SK-N-SH treated with all-trans-retinoic acid at 6 μM for 48 hours (cell line): ENCODE data around the gene DNAH8.

Experiments
- ATAC-seq: fragments of 200-7000 bp; cut with Tn5 transposase; 3 replicates; pipeline ENCODE4 v1.9.1; 2020; ENCODE audit warnings: mild to moderate bottlenecking, moderate library complexity
- ARNTL ChIP-seq: fragments of 450-650 bp; formaldehyde crosslinking; IDR thresholded peaks from 2 replicates; pipeline ENCODE4 v1.5.0; 2020; ENCODE audit warnings: low read depth, mild to moderate bottlenecking, moderate library complexity, borderline replicate concordance
- BACH2 ChIP-seq: fragments of 250-450 bp; sonication (Bioruptor Pico); IDR thresholded peaks from 2 replicates; pipeline ENCODE4 v1.9.0; 2021; ENCODE audit warnings: mild to moderate bottlenecking, borderline replicate concordance
- CREB5 ChIP-seq: fragments of 250-450 bp; sonication (Bioruptor Pico); IDR thresholded peaks from 2 replicates; pipeline ENCODE4 v1.5.1; 2020; ENCODE audit warnings: low read depth, mild to moderate bottlenecking, moderate library complexity
- CSDC2 ChIP-seq: fragments of 250-450 bp; sonication (Bioruptor Pico); IDR thresholded peaks from 2 replicates; pipeline ENCODE4 v1.5.0; 2020; ENCODE audit warnings: mild to moderate bottlenecking, moderate library complexity
- OSR1 ChIP-seq: fragments of 250-450 bp; sonication (Bioruptor Pico); IDR thresholded peaks from 2 replicates; pipeline ENCODE4 v1.8.0; 2022; ENCODE audit warnings: moderate library complexity, mild to moderate bottlenecking, inconsistent platforms
- PATZ1 ChIP-seq: fragments of 250-450 bp; sonication (Bioruptor Pico); IDR thresholded peaks from 2 replicates; pipeline ENCODE4 v1.8.0; 2020; ENCODE audit warnings: mild to moderate bottlenecking, moderate library complexity, borderline replicate concordance
- POU6F1 ChIP-seq: fragments of 250-450 bp; sonication (Bioruptor Pico); IDR thresholded peaks from 2 replicates; pipeline ENCODE4 v1.8.0; 2021; ENCODE audit warnings: low read depth, mild to moderate bottlenecking, moderate library complexity, borderline replicate concordance
- SNAI2 ChIP-seq: fragments of 250-450 bp; sonication (Bioruptor Pico); IDR thresholded peaks from 2 replicates; pipeline ENCODE4 v1.5.0; 2020; ENCODE audit warnings: mild to moderate bottlenecking, moderate library complexity
- TCF4 ChIP-seq: fragments of 250-450 bp; sonication (Bioruptor Pico); IDR thresholded peaks from 2 replicates; pipeline ENCODE4 v1.8.0; 2021; ENCODE audit warnings: mild to moderate bottlenecking, moderate library complexity, borderline replicate concordance
- ZC3H10 ChIP-seq: fragments of 250-450 bp; sonication (Bioruptor Pico); IDR thresholded peaks from 2 replicates; pipeline ENCODE4 v1.5.1; 2021; ENCODE audit warnings: mild to moderate bottlenecking, moderate library complexity
- ZFP3 ChIP-seq: fragments of 250-450 bp; sonication (Bioruptor Pico); IDR thresholded peaks from 2 replicates; pipeline ENCODE4 v1.5.0; 2020; ENCODE audit warnings: mild to moderate bottlenecking, moderate library complexity
- ZFP30 ChIP-seq: fragments of 450-650 bp; formaldehyde crosslinking; IDR thresholded peaks from 2 replicates; pipeline ENCODE4 v1.5.0; 2022; ENCODE audit warnings: mild to moderate bottlenecking, moderate library complexity
- ZNF8 ChIP-seq: fragments of 450-650 bp; formaldehyde crosslinking; IDR thresholded peaks from 2 replicates; pipeline ENCODE4 v1.5.0; 2020; ENCODE audit warnings: mild to moderate bottlenecking, moderate library complexity
- TF ChIP-seq, protein P1 (sequence below): fragments of 250-450 bp; sonication (Bioruptor Pico); IDR thresholded peaks from 2 replicates; pipeline ENCODE4 v1.5.1; 2021; ENCODE audit warnings: mild to moderate bottlenecking, moderate library complexity
- TF ChIP-seq, protein P2 (sequence below): fragments of 250-450 bp; sonication (Bioruptor Pico); IDR thresholded peaks from 2 replicates; pipeline ENCODE4 v1.5.0; 2020; ENCODE audit warnings: mild to moderate bottlenecking, moderate library complexity

The DNAH8 gene

DNA sequence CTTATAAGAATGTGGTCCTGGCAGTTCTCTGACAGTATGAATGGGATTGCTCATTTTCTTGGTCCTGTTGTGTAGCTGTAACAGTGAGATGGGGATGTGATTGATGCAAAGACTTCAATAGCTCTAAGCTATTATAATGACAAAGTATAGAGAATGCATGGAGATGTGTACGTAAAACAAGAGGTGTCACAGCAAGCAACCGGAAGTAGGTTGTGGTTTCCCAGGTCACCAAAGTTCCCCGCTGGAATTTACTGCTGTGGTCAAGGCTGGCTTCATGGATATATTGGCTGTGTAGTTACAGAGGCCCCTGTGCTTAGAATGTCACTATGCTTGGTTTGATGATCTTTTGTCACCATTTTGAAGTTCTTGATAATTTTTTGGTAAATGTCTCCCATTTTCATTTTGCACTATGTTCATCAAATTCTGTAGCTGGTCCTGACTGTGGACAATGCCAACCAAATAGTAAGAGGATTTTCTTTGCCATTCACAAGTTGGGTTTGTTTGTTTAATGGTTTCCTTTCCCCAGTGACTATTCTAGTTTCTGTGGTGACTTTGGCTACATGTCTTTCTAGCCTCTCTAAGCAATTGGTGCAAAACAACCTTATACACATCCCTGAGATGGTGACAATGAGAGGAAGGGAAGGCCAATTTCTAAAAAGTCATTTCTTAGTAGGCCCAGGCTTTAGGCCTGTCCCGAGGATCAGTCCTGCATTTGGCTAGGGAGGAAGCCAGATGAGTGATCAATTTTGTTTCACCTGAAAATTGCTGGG, 10.5 kb downstream of the DNAH8 start:
- no peak for ATAC-seq
- TF ChIP-seq, protein P1, sequence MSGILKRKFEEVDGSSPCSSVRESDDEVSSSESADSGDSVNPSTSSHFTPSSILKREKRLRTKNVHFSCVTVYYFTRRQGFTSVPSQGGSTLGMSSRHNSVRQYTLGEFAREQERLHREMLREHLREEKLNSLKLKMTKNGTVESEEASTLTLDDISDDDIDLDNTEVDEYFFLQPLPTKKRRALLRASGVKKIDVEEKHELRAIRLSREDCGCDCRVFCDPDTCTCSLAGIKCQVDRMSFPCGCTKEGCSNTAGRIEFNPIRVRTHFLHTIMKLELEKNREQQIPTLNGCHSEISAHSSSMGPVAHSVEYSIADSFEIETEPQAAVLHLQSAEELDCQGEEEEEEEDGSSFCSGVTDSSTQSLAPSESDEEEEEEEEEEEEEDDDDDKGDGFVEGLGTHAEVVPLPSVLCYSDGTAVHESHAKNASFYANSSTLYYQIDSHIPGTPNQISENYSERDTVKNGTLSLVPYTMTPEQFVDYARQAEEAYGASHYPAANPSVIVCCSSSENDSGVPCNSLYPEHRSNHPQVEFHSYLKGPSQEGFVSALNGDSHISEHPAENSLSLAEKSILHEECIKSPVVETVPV (CRISPR knock-in tag): no peak
- TF ChIP-seq CREB5 (CRISPR knock-in tag) (no peak), ZFP30 (CRISPR knock-in tag) (no peak)

GRCh38 chr6:38728203-38728602, 13.1 kb downstream of the DNAH8 start:
- no peak for ATAC-seq
- TF ChIP-seq BACH2 (CRISPR knock-in tag): no peak
- TF ChIP-seq ZNF8 (CRISPR knock-in tag): no peak
- TF ChIP-seq ZC3H10 (CRISPR knock-in tag): no peak
- TF ChIP-seq ARNTL (CRISPR knock-in tag): no peak
- no peak for TF ChIP-seq SNAI2
- TF ChIP-seq POU6F1 (CRISPR knock-in tag): no peak
- no peak for TF ChIP-seq CSDC2 (CRISPR knock-in tag)
- TF ChIP-seq PATZ1: no peak
- TF ChIP-seq OSR1: no peak
- TF ChIP-seq TCF4 (CRISPR knock-in tag): no peak
- TF ChIP-seq CREB5 (CRISPR knock-in tag): no peak
- TF ChIP-seq, all 23 proteins: peak for 0

DNA sequence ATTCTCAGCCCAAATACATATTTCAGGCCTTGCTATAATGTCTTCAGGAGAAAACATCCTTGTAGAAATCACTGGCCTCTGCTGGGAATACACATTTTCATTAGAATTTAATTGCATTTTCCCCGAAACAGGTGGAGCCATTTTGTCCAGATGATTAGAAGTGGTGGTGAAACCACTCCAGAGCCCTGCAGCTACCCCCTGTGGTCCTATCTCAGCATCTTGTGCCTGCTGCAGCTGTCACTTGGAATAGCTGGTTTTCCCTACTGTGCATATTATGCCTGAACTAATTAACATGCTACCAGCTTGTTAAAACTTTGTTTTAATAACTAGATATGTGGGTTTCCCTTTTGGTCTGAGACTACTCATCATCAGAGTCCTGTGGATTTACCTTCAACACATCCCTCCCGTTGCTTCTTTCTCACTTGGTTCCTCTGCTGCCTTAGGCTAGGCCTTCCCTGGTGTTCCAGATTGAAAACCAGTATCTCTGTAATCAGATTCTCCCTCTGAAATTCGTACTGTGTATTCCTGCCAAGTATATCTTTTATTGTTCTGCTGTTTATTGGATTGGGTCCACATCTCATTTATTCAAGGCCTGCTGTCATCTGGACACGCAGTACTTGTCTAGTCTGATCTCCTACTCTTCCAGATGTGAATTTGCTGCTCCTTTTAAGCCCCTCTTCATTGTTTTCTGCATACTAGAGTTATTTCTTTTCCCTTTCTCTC, 15.2 kb downstream of the DNAH8 start:
- peak; percentile 55; the same call in 2 of the 3 replicates for ATAC-seq
- TF ChIP-seq, protein P2, sequence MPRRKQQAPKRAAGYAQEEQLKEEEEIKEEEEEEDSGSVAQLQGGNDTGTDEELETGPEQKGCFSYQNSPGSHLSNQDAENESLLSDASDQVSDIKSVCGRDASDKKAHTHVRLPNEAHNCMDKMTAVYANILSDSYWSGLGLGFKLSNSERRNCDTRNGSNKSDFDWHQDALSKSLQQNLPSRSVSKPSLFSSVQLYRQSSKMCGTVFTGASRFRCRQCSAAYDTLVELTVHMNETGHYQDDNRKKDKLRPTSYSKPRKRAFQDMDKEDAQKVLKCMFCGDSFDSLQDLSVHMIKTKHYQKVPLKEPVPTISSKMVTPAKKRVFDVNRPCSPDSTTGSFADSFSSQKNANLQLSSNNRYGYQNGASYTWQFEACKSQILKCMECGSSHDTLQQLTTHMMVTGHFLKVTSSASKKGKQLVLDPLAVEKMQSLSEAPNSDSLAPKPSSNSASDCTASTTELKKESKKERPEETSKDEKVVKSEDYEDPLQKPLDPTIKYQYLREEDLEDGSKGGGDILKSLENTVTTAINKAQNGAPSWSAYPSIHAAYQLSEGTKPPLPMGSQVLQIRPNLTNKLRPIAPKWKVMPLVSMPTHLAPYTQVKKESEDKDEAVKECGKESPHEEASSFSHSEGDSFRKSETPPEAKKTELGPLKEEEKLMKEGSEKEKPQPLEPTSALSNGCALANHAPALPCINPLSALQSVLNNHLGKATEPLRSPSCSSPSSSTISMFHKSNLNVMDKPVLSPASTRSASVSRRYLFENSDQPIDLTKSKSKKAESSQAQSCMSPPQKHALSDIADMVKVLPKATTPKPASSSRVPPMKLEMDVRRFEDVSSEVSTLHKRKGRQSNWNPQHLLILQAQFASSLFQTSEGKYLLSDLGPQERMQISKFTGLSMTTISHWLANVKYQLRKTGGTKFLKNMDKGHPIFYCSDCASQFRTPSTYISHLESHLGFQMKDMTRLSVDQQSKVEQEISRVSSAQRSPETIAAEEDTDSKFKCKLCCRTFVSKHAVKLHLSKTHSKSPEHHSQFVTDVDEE (CRISPR knock-in tag): peak; percentile 56; the same call in 1 of the 2 replicates
- TF ChIP-seq SNAI2 (0 out of 2 replicates have a peak, but pooled peaks have one; percentile 41), ZFP3 (CRISPR knock-in tag) (no peak), TCF4 (CRISPR knock-in tag) (peak; percentile 83)
- TF ChIP-seq, protein P1 (CRISPR knock-in tag): peak; percentile 43; the same call in 1 of the 2 replicates
